Aorta (tissue), 5 donors: ENCODE measurements around the gene CUL9. TPM values are rescaled to one million over a fixed set of nuclear protein-coding genes. Genes with fewer than 3 reads are reported as not detected.

Source experiments
- ATAC-seq: fragments of 200-7000 bp; cut with Tn5 transposase; one replicate; pipeline ENCODE4 v1.9.1; 2022; ENCODE audit warnings: moderate library complexity; ENCODE audit not compliant: low FRiP score
- DNase-seq, 2 donors: peaks; one replicate each; pipeline ENCODE4 v3.0.0-alpha.2; 2020
- H3K27ac ChIP-seq, 2 donors: one replicate each; pipeline ENCODE4 v1.5.1; 2013; ENCODE audit warnings: low read length in 2 of 2, mild to moderate bottlenecking in 2 of 2, moderate library complexity in 2 of 2, control low read depth in 1 of 2, inconsistent platforms in 1 of 2, low read depth in 1 of 2
- H3K27me3 ChIP-seq, 2 donors: one replicate each; pipeline ENCODE4 v1.6.1; 2013; ENCODE audit warnings: control low read depth in 1 of 2, low read length in 1 of 2, mild to moderate bottlenecking in 1 of 2, moderate library complexity in 1 of 2; ENCODE audit not compliant: insufficient read depth in 2 of 2, control insufficient read depth in 1 of 2
- H3K36me3 ChIP-seq, 2 donors: one replicate each; pipeline ENCODE4 v1.6.1; 2013; ENCODE audit warnings: control low read depth in 1 of 2, low read length in 1 of 2, mild to moderate bottlenecking in 1 of 2; ENCODE audit not compliant: insufficient read depth in 2 of 2, control insufficient read depth in 1 of 2
- H3K4me1 ChIP-seq, 2 donors: one replicate each; pipeline ENCODE4 v1.6.1; 2013; ENCODE audit warnings: low read length in 2 of 2, control low read depth in 1 of 2, mild to moderate bottlenecking in 1 of 2, moderate library complexity in 1 of 2; ENCODE audit not compliant: insufficient read depth in 2 of 2, control insufficient read depth in 1 of 2
- H3K4me3 ChIP-seq, 2 donors: one replicate each; pipeline ENCODE4 v1.5.1; 2013; ENCODE audit warnings: low read length in 2 of 2, control low read depth in 1 of 2, mild to moderate bottlenecking in 1 of 2
- H3K9me3 ChIP-seq: one replicate; pipeline ENCODE4 v1.6.1; 2013; ENCODE audit warnings: mild to moderate bottlenecking, low read length; ENCODE audit not compliant: control insufficient read depth
- WGBS, 2 donors: extraction: QIAGEN DNeasy Blood & Tissue Kit; methylation state at CpG; one replicate each; pipeline ENCODE4 v1.1.7; 2013; 5-methylcytosine and 5-hydroxymethylcytosine counted together
- intact Hi-C, 2 donors: fragments of 100-400 bp; cut with DNase I; formaldehyde crosslinking; loops; one replicate each; pipeline versions ENCODE4 v1.14.2 to v1.15.0; 2022
- polyA plus RNA-seq, 2 donors: library from polyadenylated mRNA; stranded (reverse); fragments of 200-250 nt; gene quantifications; one replicate each; pipeline ENCODE4 v1.2.3, GENCODE V29; 2013
- total RNA-seq, 2 donors: library from RNA; stranded (reverse); fragmentation: NEBNext Ultra II Directional; extraction: Animal tissue kit (Norgen Biotek cat#: 25700); gene quantifications; one replicate each; pipeline ENCODE4 v1.2.1, GENCODE V29; 2021
- donor health status: healthy with polysubstance abuse.
- donor health status: Bipolar disorder and iron deficiency.
- donor health status: DM: no; HTN: no; CAD: no.
- donor health status: DM: no; HTN: no; CAD: no.
- donor health status: DM: yes; HTN: yes; CAD: no.

CUL9 gene
- total and polyA plus RNA-seq, 4 donors: 8.1 to 106 (median 43.6) TPM

- DNase-seq (no peak), ATAC-seq (no peak)
- 90 to 93% methylated on average over 2 of the region's 2 CpGs for WGBS, 2 donors
- H3K27me3 ChIP-seq: no peaks in the 10 kb centered on the region
- no peaks in the 10 kb centered on the region for H3K36me3 ChIP-seq
- intact Hi-C loops: no loop called here
- H3K9me3 ChIP-seq: no peaks in the 10 kb centered on the region
- H3K27ac ChIP-seq: no peak overlapping the region
- no peaks in the 10 kb centered on the region for H3K4me1 ChIP-seq
- no peak overlapping the region for H3K4me3 ChIP-seq
These were observed 59.5 kb downstream of the CUL9 start for GRCh38 chr6:43241446-43241845.

GRCh38 chr6:43242908-43243663 lies 61.1 kb downstream of the CUL9 start, which contains the start of gene TTBK1:
Gene TTBK1, plus strand, starts transcription at chr6:43243481. Its CDS starts 3,180 bp downstream, at chr6:43246661.
- ATAC-seq (no peak), DNase-seq (no peak)
- H3K27ac ChIP-seq: no peak within 1 kb of the TSS
- no peaks in the 10 kb centered on the region for H3K4me1 ChIP-seq
- no peaks in the 10 kb centered on the region for H3K36me3 ChIP-seq
- no peak within 1 kb of the TSS for H3K4me3 ChIP-seq
- H3K27me3 ChIP-seq: no peaks in the 10 kb centered on the region
- WGBS, 2 donors: 9 to 51% methylated on average over 6 to 47 of the region's 47 CpGs
- intact Hi-C loops: no loop called here
- no peaks in the 10 kb centered on the region for H3K9me3 ChIP-seq

- ATAC-seq: no peak
- Histone ChIP-seq H3K4me3 (no peak overlapping the region), H3K27me3 (no peaks in the 10 kb centered on the region), H3K4me1 (no peaks in the 10 kb centered on the region), H3K9me3 (no peaks in the 10 kb centered on the region), H3K36me3 (no peaks in the 10 kb centered on the region), H3K27ac (no peak overlapping the region)
- intact Hi-C loops: no loop called here
- no peak for DNase-seq
- 23 to 43% methylated on average over 14 to 37 of the region's 37 CpGs for WGBS, 2 donors
These were observed 61.8 kb downstream of the CUL9 start for GRCh38 chr6:43243664-43244321.

GRCh38 chr6:43246301-43247113 lies 64.5 kb downstream of the CUL9 start:
- H3K36me3 ChIP-seq: no peaks in the 10 kb centered on the region
- DNase-seq (peak in 1 of 2 donors; percentile 80), ATAC-seq (peak; percentile 67)
- H3K27ac ChIP-seq: no peak overlapping the region
- no peaks in the 10 kb centered on the region for H3K4me1 ChIP-seq
- WGBS, 2 donors: 19 to 25% methylated on average over 27 of the region's 27 CpGs
- peak overlapping the region; percentile 5 to 11 for H3K4me3 ChIP-seq
- no peaks in the 10 kb centered on the region for H3K27me3 ChIP-seq
- intact Hi-C loops: no loop called here
- no peaks in the 10 kb centered on the region for H3K9me3 ChIP-seq

- Histone ChIP-seq H3K4me1 (no peaks in the 10 kb centered on the region), H3K36me3 (no peaks in the 10 kb centered on the region), H3K27ac (no peak overlapping the region), H3K9me3 (no peaks in the 10 kb centered on the region), H3K4me3 (peak overlapping the region; percentile 5 to 11), H3K27me3 (no peaks in the 10 kb centered on the region)
- intact Hi-C loops: no loop called here
- DNase-seq (peak; percentile 84 to 91), ATAC-seq (peak; percentile 90)
- 1 to 2% methylated on average over 39 to 46 of the region's 46 CpGs for WGBS, 2 donors
These were observed 65.4 kb downstream of the CUL9 start for GRCh38 chr6:43247114-43247999.

- H3K9me3 ChIP-seq: no peaks in the 10 kb centered on the region
- H3K27me3 ChIP-seq: no peaks in the 10 kb centered on the region
- no peaks in the 10 kb centered on the region for H3K36me3 ChIP-seq
- no peak overlapping the region for H3K27ac ChIP-seq
- DNase-seq (no peak), ATAC-seq (no peak)
- intact Hi-C loops: no loop called here
- H3K4me3 ChIP-seq: no peak overlapping the region
- H3K4me1 ChIP-seq: no peaks in the 10 kb centered on the region
- WGBS, 2 donors: 73 to 82% methylated on average over 3 of the region's 3 CpGs
These were observed 66.1 kb downstream of the CUL9 start for GRCh38 chr6:43248101-43248500.

GRCh38 chr6:43248791-43249190 lies 66.8 kb downstream of the CUL9 start:
- H3K36me3 ChIP-seq: no peaks in the 10 kb centered on the region
- no peaks in the 10 kb centered on the region for H3K27me3 ChIP-seq
- H3K4me3 ChIP-seq: no peak overlapping the region
- no peaks in the 10 kb centered on the region for H3K9me3 ChIP-seq
- no peak overlapping the region for H3K27ac ChIP-seq
- no peak for DNase-seq
- no peaks in the 10 kb centered on the region for H3K4me1 ChIP-seq
- intact Hi-C loops: no loop called here
- no peak for ATAC-seq

GRCh38 chr6:43250992-43251373 lies 69.0 kb downstream of the CUL9 start:
- no peaks in the 10 kb centered on the region for H3K27me3 ChIP-seq

More at GRCh38 chr6:43250992-43251373, 69.0 kb downstream of the CUL9 start:
- Histone ChIP-seq H3K9me3 (no peaks in the 10 kb centered on the region), H3K4me1 (no peaks in the 10 kb centered on the region), H3K27ac (no peak overlapping the region), H3K4me3 (no peak overlapping the region), H3K36me3 (no peaks in the 10 kb centered on the region)
- WGBS, 2 donors: 25% methylated on average over 8 of the region's 8 CpGs
- DNase-seq: no peak
- no peak for ATAC-seq
- intact Hi-C loops: no loop called here
